Ishikawa (cell line): ENCODE measurements around the gene A4GNT.

Source experiments
- CEBPB ChIP-seq: IDR thresholded peaks from 2 replicates; pipeline ENCODE4 v1.6.1; 2012
- CREB1 ChIP-seq: IDR thresholded peaks from 2 replicates; pipeline ENCODE4 v1.6.1; 2012; ENCODE audit warnings: low read depth
- EGR1 ChIP-seq: IDR thresholded peaks from 2 replicates; pipeline ENCODE4 v1.6.1; 2012
- EP300 ChIP-seq: IDR thresholded peaks from 2 replicates; pipeline ENCODE4 v1.6.1; 2012; ENCODE audit warnings: borderline replicate concordance
- FOXM1 ChIP-seq: IDR thresholded peaks from 2 replicates; pipeline ENCODE4 v1.6.1; 2012; ENCODE audit warnings: low read depth, borderline replicate concordance
- MAX ChIP-seq: IDR thresholded peaks from 2 replicates; pipeline ENCODE4 v1.6.1; 2012
- NFIC ChIP-seq: IDR thresholded peaks from 2 replicates; pipeline ENCODE4 v1.6.1; 2012
- RAD21 ChIP-seq: IDR thresholded peaks from 2 replicates; pipeline ENCODE4 v1.6.1; 2012; ENCODE audit warnings: low read depth
- TAF1 ChIP-seq: IDR thresholded peaks from 2 replicates; pipeline ENCODE4 v1.6.1; 2012; ENCODE audit warnings: low read depth, mild to moderate bottlenecking
- TCF12 ChIP-seq: IDR thresholded peaks from 2 replicates; pipeline ENCODE4 v1.6.1; 2012; ENCODE audit warnings: low read depth
- TEAD4 ChIP-seq: IDR thresholded peaks from 2 replicates; pipeline ENCODE4 v1.6.1; 2012
- YY1 ChIP-seq: IDR thresholded peaks from 2 replicates; pipeline ENCODE4 v1.6.1; 2012; ENCODE audit warnings: low read depth
- ZBTB7A ChIP-seq: IDR thresholded peaks from 2 replicates; pipeline ENCODE4 v1.6.1; 2012; ENCODE audit warnings: low read depth
- TF ChIP-seq, protein P1 (sequence below): IDR thresholded peaks from 2 replicates; pipeline ENCODE4 v1.6.1; 2012; ENCODE audit warnings: low read depth, mild to moderate bottlenecking
- TF ChIP-seq, protein P2 (sequence below): IDR thresholded peaks from 2 replicates; pipeline ENCODE4 v1.6.1; 2012

The A4GNT gene

DNA sequence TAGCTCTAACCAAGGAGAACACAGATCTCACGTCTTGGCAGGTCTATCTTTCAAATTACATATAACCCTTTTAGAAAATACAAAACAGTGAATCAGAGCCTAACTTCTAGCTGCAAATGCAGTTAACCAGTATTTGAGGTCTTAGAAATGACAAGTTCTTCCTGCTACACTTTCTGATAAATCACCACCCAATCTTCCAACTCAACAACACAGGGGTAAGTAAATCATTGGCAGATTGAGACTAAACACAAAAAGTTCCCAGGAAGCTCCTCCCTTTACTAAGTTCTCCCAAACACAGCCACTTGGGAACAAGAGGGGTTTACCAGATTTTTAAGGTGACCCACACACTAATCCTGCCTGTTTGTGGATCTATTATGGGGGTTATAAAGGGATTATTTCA is at the start of gene A4GNT:
TSS of gene A4GNT (minus strand) at position 152 of the 400 bp plus-strand sequence. CDS start 1,134 bp downstream, outside the sequence.
- TF ChIP-seq TAF1 (no peak), MAX (no peak), TCF12 (no peak), EGR1 (no peak), NFIC (no peak), EP300 (no peak), TEAD4 (no peak)
- TF ChIP-seq, protein P1, sequence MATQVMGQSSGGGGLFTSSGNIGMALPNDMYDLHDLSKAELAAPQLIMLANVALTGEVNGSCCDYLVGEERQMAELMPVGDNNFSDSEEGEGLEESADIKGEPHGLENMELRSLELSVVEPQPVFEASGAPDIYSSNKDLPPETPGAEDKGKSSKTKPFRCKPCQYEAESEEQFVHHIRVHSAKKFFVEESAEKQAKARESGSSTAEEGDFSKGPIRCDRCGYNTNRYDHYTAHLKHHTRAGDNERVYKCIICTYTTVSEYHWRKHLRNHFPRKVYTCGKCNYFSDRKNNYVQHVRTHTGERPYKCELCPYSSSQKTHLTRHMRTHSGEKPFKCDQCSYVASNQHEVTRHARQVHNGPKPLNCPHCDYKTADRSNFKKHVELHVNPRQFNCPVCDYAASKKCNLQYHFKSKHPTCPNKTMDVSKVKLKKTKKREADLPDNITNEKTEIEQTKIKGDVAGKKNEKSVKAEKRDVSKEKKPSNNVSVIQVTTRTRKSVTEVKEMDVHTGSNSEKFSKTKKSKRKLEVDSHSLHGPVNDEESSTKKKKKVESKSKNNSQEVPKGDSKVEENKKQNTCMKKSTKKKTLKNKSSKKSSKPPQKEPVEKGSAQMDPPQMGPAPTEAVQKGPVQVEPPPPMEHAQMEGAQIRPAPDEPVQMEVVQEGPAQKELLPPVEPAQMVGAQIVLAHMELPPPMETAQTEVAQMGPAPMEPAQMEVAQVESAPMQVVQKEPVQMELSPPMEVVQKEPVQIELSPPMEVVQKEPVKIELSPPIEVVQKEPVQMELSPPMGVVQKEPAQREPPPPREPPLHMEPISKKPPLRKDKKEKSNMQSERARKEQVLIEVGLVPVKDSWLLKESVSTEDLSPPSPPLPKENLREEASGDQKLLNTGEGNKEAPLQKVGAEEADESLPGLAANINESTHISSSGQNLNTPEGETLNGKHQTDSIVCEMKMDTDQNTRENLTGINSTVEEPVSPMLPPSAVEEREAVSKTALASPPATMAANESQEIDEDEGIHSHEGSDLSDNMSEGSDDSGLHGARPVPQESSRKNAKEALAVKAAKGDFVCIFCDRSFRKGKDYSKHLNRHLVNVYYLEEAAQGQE, result no peak
- TF ChIP-seq, protein P2, sequence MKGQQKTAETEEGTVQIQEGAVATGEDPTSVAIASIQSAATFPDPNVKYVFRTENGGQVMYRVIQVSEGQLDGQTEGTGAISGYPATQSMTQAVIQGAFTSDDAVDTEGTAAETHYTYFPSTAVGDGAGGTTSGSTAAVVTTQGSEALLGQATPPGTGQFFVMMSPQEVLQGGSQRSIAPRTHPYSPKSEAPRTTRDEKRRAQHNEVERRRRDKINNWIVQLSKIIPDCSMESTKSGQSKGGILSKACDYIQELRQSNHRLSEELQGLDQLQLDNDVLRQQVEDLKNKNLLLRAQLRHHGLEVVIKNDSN, result no peak

DNA sequence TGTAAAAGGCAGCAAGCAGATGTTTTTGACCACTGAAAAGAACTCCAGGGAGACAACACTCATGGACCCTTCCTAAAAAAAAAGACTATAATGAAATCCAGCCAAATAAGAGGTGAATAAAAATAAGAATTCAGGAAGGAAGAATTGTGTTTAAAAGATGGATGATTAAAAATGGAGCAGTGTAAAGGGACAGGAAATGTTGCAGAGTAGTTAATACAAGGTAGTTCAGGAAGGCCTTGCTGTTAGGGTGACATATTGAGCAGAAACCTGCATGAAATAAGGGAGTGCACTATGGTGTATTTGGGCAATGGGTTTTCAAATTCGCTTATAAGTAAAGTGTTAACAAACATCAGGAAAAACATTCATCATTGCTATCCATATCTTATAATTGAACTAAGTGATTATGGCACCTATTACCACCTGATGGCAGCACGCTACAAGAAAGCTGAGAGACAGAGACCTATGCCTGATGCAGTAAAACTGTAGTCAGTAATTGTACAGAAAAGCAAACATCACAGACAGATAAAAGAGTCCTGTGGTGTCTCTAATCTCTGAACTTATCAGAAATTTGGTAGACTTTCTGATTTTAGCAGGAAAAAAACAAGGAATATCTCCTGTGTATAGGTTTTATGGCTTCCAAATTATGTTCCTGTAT is 48.3 kb upstream of the A4GNT start:
- no peak for TF ChIP-seq TAF1
- no peak for TF ChIP-seq MAX
- TF ChIP-seq ZBTB7A, result no peak
- TF ChIP-seq RAD21, result peak; percentile 77

GRCh38 chr3:138174421-138175131 is 42.4 kb upstream of the A4GNT start, which contains the start of gene DBR1:
Gene DBR1 (minus strand): TSS chr3:138174921. CDS start chr3:138174795, 126 bp downstream.
- peak; percentile 85 for TF ChIP-seq MAX
- TF ChIP-seq NFIC, result no peak
- TF ChIP-seq, protein P1, result no peak
- TF ChIP-seq EP300, result peak; percentile 37; the same call in 1 of the 2 replicates
- TF ChIP-seq TEAD4, result 0 out of 2 replicates have a peak, but pooled peaks have one; percentile 10
- peak; percentile 91 for TF ChIP-seq TAF1
- no peak for TF ChIP-seq FOXM1
- no peak for TF ChIP-seq EGR1
- TF ChIP-seq TCF12, result peak; percentile 61
- TF ChIP-seq CREB1, result 0 out of 2 replicates have a peak, but pooled peaks have one; percentile 9
- no peak for TF ChIP-seq RAD21
- TF ChIP-seq, protein P2, result peak; percentile 27; the same call in 1 of the 2 replicates
- TF ChIP-seq ZBTB7A, result no peak
- TF ChIP-seq CEBPB, result no peak
- TF ChIP-seq YY1, result peak; percentile 67; the same call in 1 of the 2 replicates

- TF ChIP-seq, protein P1, result no peak
- no peak for TF ChIP-seq YY1
- TF ChIP-seq MAX, result no peak
- TF ChIP-seq TEAD4, result no peak
- TF ChIP-seq, protein P2, result no peak
- no peak for TF ChIP-seq NFIC
- no peak for TF ChIP-seq RAD21
- no peak for TF ChIP-seq TCF12
- TF ChIP-seq FOXM1, result no peak
- TF ChIP-seq EP300, result no peak
- TF ChIP-seq EGR1, result no peak
- TF ChIP-seq ZBTB7A, result no peak
- no peak for TF ChIP-seq CREB1
- TF ChIP-seq CEBPB, result no peak
- no peak for TF ChIP-seq TAF1
Measured at GRCh38 chr3:138173769-138174420, 41.7 kb upstream of the A4GNT start.
